ENCODE measurements around the gene WNK2.

WNK2 gene

GRCh38 chr9:93280661-93281259, 96.8 kb downstream of the WNK2 start:
- TF ChIP-seq MAX (IDR thresholded peaks at IDR 0.05; ENCODE audit: low read depth, low read length) (no peak), POLR2A (IDR thresholded peaks at IDR 0.05; ENCODE audit: extremely low read depth, insufficient read length) (no peak), CTCF (IDR thresholded peaks at IDR 0.05; ENCODE audit: low read depth, low read length) (no peak), MYC (IDR thresholded peaks at IDR 0.05; ENCODE audit: low read depth, low read length) (no peak)
- no peak overlapping the region for H3K4me3 ChIP-seq (ENCODE audit: low read depth, low read length)
- DNase-seq (ENCODE audit: low read depth), result no peak

DNA sequence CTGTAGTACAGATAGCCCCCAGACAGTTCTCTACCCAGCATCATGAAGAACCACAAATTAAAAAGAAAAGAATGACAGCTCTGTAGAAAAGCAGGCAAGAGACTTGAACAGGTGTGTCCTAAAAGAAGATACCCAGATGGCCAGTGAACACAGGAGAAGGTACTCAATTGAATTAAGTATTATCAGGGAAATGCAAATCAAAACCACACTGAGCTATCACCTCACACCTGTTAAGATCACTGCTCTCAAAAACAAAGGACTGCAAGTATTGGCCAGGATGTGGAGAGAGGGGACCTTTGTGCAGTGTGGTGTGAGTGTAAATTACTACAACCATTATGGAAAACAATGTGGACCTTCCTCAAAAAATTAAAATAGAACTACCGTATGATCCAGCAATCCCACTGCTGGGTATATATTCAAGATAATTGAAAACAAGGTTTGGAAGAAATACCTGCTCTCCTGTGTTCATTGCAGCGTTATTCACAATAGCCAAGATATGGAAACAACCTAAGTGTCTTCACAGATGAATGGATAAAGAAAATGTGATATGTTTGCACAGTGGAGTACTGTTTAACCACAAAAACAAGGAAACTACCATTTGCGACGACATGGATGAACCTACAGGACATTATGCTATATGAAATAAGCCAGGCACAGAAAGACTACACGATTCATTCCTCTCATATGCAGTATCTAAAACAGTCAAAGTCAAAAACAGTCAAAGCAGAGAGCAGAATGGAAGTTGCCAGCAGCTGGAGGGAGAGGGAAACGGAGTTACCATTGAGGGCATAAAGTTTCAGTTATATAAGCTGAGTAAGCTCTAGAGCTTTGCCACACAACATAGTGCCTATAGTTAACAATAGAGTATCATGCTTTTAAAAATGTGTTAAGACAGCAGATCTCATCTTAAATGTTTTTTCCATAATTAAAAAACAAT, 102.6 kb downstream of the WNK2 start:
- DNase-seq (ENCODE audit: low read depth), result no peak
- TF ChIP-seq CTCF (IDR thresholded peaks at IDR 0.05; ENCODE audit: low read depth, low read length) (no peak), MAX (IDR thresholded peaks at IDR 0.05; ENCODE audit: low read depth, low read length) (no peak), MYC (IDR thresholded peaks at IDR 0.05; ENCODE audit: low read depth, low read length) (no peak), POLR2A (IDR thresholded peaks at IDR 0.05; ENCODE audit: extremely low read depth, insufficient read length) (no peak)

DNA sequence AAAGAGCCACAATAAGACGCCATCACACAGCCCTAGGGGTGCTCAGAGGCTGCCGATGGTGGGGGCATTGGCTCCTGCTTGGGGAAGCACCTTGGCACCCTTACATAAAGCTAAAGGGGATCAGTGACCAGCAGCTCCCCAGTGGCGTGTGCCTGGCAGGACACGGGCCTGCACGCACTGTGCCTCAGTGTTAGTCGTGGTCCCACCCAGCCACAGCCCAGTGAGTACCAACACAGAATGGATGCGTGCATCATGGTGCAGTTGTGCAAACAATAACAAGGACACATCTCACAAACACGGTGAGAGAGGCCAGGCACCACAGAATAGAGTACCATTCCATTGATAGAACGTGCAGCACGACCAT, 103.2 kb downstream of the WNK2 start:
- TF ChIP-seq CTCF (IDR thresholded peaks at IDR 0.05; ENCODE audit: low read depth, low read length), result no peak
- no peak for TF ChIP-seq POLR2A (IDR thresholded peaks at IDR 0.05; ENCODE audit: extremely low read depth, insufficient read length)
- no peak for TF ChIP-seq MYC (IDR thresholded peaks at IDR 0.05; ENCODE audit: low read depth, low read length)
- TF ChIP-seq MAX (IDR thresholded peaks at IDR 0.05; ENCODE audit: low read depth, low read length), result no peak
- H3K4me3 ChIP-seq (ENCODE audit: low read depth, low read length), result no peak overlapping the region
- no peak for DNase-seq (ENCODE audit: low read depth)

More for the DNA sequence above, 102.6 kb downstream of the WNK2 start:
- H3K4me3 ChIP-seq (ENCODE audit: low read depth, low read length), result no peak overlapping the region

- H3K4me3 ChIP-seq (ENCODE audit: low read depth, low read length), result no peak overlapping the region
- TF ChIP-seq MAX (IDR thresholded peaks at IDR 0.05; ENCODE audit: low read depth, low read length) (no peak), MYC (IDR thresholded peaks at IDR 0.05; ENCODE audit: low read depth, low read length) (no peak), CTCF (IDR thresholded peaks at IDR 0.05; ENCODE audit: low read depth, low read length) (no peak), POLR2A (IDR thresholded peaks at IDR 0.05; ENCODE audit: extremely low read depth, insufficient read length) (no peak)
- DNase-seq (ENCODE audit: low read depth), result no peak
Observed at GRCh38 chr9:93287593-93287992, 103.7 kb downstream of the WNK2 start.

DNA sequence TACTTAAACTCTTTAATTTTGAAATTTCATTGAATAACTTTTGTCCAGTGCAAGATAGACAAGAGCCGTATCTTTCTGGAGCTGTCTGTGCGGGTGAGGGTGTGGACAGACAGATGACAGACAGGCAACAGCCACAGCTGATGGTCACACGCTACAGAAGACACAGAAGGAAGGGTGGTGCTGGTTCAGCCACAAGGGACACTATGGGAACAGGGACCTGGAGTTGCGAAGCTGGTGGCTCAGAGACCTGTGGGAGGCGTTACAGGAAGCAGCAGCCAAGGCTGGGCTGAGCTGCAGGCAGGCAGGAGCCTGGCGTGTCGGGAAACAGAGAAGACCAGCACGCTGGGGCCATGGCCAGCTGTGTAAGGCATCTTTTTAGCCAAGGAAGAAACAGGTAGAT, 104.4 kb downstream of the WNK2 start:
- peak; percentile 74 for DNase-seq (ENCODE audit: low read depth)
- no peak overlapping the region for H3K4me3 ChIP-seq (ENCODE audit: low read depth, low read length)
- TF ChIP-seq CTCF (IDR thresholded peaks at IDR 0.05; ENCODE audit: low read depth, low read length), result peak; percentile 16
- TF ChIP-seq MYC (IDR thresholded peaks at IDR 0.05; ENCODE audit: low read depth, low read length), result no peak
